Spleen (tissue), 11 donors: ENCODE results near the gene PRORP. TPM values are rescaled to one million over a fixed set of nuclear protein-coding genes. Genes with fewer than 3 reads are reported as not detected.
"Not testable (repeated sequence)": the region's sequence is repeated elsewhere in the genome, so short reads cannot be mapped to it uniquely, and the experiment has no call there.

Experiments used
- DNase-seq: peaks from one replicate; pipeline ENCODE4 v3.0.0-alpha.2; 2020
- H3K27ac ChIP-seq, 8 donors: fragments of 200-600 bp; sonication (generic) in 7 of 8; 1 replicate in 4 of 8; 2 replicates in 4 of 8; pipeline versions ENCODE4 v1.5.0 to v1.8.0; 2016 to 2021; ENCODE audit warnings: inconsistent platforms in 4 of 8, mild to moderate bottlenecking in 4 of 8, moderate library complexity in 1 of 8
- H3K27me3 ChIP-seq, 7 donors: fragments of 200-600 bp; sonication (generic) in 6 of 7; replicated peaks in 1 of 7; 1 replicate in 4 of 7; 2 replicates in 3 of 7; pipeline versions ENCODE4 v1.5.0 to v1.8.0; 2016 to 2021; ENCODE audit warnings: inconsistent platforms in 3 of 7, mild to moderate bottlenecking in 1 of 7
- H3K36me3 ChIP-seq, 6 donors: fragments of 200-600 bp; sonication (generic) in 5 of 6; 1 replicate in 4 of 6; 2 replicates in 2 of 6; pipeline versions ENCODE4 v1.5.0 to v1.8.0; 2016 to 2021; ENCODE audit warnings: inconsistent platforms in 2 of 6
- H3K4me1 ChIP-seq, 6 donors: fragments of 200-600 bp; sonication (generic) in 5 of 6; 1 replicate in 3 of 6; 2 replicates in 3 of 6; pipeline versions ENCODE4 v1.5.0 to v1.8.0; 2016 to 2021; ENCODE audit warnings: inconsistent platforms in 3 of 6
- H3K4me3 ChIP-seq, 8 donors: fragments of 200-600 bp; sonication (generic) in 7 of 8; 1 replicate in 4 of 8; 2 replicates in 4 of 8; pipeline versions ENCODE4 v1.5.0 to v1.8.0; 2016 to 2021; ENCODE audit warnings: inconsistent platforms in 4 of 8, mild to moderate bottlenecking in 4 of 8, moderate library complexity in 2 of 8
- H3K9me3 ChIP-seq, 8 donors: fragments of 200-600 bp; sonication (generic) in 7 of 8; 1 replicate in 4 of 8; 2 replicates in 4 of 8; pipeline versions ENCODE4 v1.5.0 to v1.8.0; 2016 to 2021; ENCODE audit warnings: inconsistent platforms in 4 of 8
- CTCF ChIP-seq, 11 experiments: fragments of 200-600 bp in 7 of 11; fragments of 450-650 bp in 4 of 11; sonication (generic) in 4 of 11; IDR thresholded peaks in 8 of 11; conservative IDR thresholded peaks in 3 of 11; 1 replicate in 7 of 11; 2 replicates in 4 of 11; pipeline versions ENCODE4 v1.4.0 to v1.8.0; 2016 to 2021; ENCODE audit warnings: antibody characterized with exemption in 11 of 11, inconsistent platforms in 4 of 11, mild to moderate bottlenecking in 1 of 11
- POLR2A ChIP-seq, 3 donors: fragments of 450-650 bp; IDR thresholded peaks; one replicate each; pipeline ENCODE4 v1.5.1; 2017; ENCODE audit warnings: antibody characterized with exemption in 3 of 3, mild to moderate bottlenecking in 1 of 3
- POLR2AphosphoS5 ChIP-seq, 3 donors: sonication (generic); formaldehyde crosslinking; IDR thresholded peaks; one replicate each; pipeline ENCODE4 v1.5.1; 2017; ENCODE audit warnings: antibody characterized with exemption in 3 of 3
- WGBS, 5 donors: extraction: QIAGEN DNeasy Blood & Tissue Kit in 3 of 5; methylation state at CpG; one replicate each; pipeline versions ENCODE4 v1.1.5 to v1.1.7; 2013 to 2018; 5-methylcytosine and 5-hydroxymethylcytosine counted together
- intact Hi-C: fragments of 100-400 bp; cut with DNase I; formaldehyde crosslinking; loops from one replicate; pipeline ENCODE4 v1.15.0; 2023; ENCODE audit warnings: low total_unique reads
- polyA plus RNA-seq, 3 donors: library from polyadenylated mRNA; stranded (reverse); fragments of 200-250 nt; gene quantifications; one replicate each; pipeline ENCODE4 v1.2.1, GENCODE V29; 2013
- total RNA-seq, 7 donors: library from RNA; depleted of rRNA in 3 of 7; stranded (reverse); fragments of >200 nt in 3 of 7; fragmentation: NEBNext Ultra II Directional in 4 of 7; extraction: Animal tissue kit (Norgen Biotek cat#: 25700) in 4 of 7; gene quantifications; one replicate each; pipeline versions ENCODE4 v1.1.0 to v1.2.1, GENCODE V29; 2016 to 2021
- donor health status: healthy with polysubstance abuse.
- donor health status: DM: no; HTN: no; CAD: no; lungs with moderate emphysema.
- donor health status: DM: no; HTN: no; CAD: no.
- donor health status: Bipolar disorder and iron deficiency.
- donor health status: healthy.
- donor health status: DM: no; HTN: no; CAD: no.
- donor health status: DM: yes; HTN: yes; CAD: no.

The PRORP gene
- total and polyA plus RNA-seq, 10 donors, result 11.5 to 45.6 (median 23.9) TPM

- WGBS, 5 donors, result 92 to 99% (median 94%) methylated on average over 8 of the region's 8 CpGs
- Histone ChIP-seq H3K27me3 (no peaks in the 10 kb centered on the region), H3K27ac (no peak overlapping the region), H3K4me3 (no peak overlapping the region), H3K36me3 (peaks cover 7 to 100% (median 74%) of the 10 kb centered on the region in 6 donors), H3K4me1 (no peaks in the 10 kb centered on the region), H3K9me3 (no peaks in the 10 kb centered on the region)
- DNase-seq, result no peak
- intact Hi-C loops, result no loop called here
- TF ChIP-seq POLR2AphosphoS5 (IDR thresholded peaks at IDR 0.05) (no peak), POLR2A (IDR thresholded peaks at IDR 0.05) (no peak)
These were observed 38.7 kb upstream of the PRORP start for GRCh38 chr14:35083530-35084150.

DNA sequence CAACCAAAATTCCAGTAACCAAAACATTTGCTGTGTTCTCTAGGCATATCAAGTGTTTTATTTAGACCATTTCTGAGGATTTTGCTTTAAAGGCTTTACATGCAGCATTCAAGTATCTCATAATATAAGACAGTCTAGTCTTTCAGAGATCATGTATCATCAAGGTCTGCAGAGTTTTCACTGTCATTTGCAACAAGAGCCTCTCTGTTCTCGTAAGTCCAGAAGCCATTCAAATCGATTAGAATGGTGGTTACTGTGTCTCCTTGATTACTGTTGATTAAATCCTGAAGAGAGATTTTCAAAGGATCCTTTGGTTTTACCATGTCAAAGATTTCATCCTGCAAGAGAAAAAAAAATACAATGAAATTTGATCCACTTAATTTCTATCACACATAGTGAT lies 36.9 kb upstream of the PRORP start:
- WGBS, 5 donors, result 90 to 95% (median 92%) methylated on average over 2 of the region's 2 CpGs
- DNase-seq, result no peak
- Histone ChIP-seq H3K4me3 (no peak overlapping the region), H3K27ac (no peak overlapping the region), H3K27me3 (no peaks in the 10 kb centered on the region), H3K36me3 (peaks cover 7 to 100% (median 84%) of the 10 kb centered on the region in 6 donors), H3K9me3 (no peaks in the 10 kb centered on the region), H3K4me1 (no peaks in the 10 kb centered on the region)
- intact Hi-C loops, result no loop called here
- TF ChIP-seq POLR2AphosphoS5 (IDR thresholded peaks at IDR 0.05), result no peak
- no peak for TF ChIP-seq POLR2A (IDR thresholded peaks at IDR 0.05)
- TF ChIP-seq CTCF (IDR thresholded peaks at IDR 0.05 in 8 of 11, conservative IDR thresholded peaks at IDR 0.05 in 3 of 11), result no peak

DNA sequence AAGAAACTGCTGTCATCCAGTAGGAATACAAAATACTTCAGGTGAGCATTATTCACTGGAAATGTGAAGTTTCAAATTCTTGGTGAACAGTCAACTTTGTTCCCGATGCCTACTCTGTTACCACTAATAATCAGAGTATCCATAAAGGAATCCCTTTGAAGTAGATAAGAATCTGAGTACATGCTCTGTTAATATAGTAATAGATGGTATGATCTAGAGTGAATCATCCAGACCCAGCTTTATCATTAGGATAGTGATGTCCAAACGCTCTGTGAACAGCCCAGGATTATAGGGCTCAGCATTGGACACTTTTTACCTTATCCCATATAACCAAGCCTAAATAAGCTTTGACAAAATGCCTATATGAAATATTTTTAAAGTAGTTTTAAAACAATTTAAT lies 33.8 kb upstream of the PRORP start:
- no peak for TF ChIP-seq CTCF (IDR thresholded peaks at IDR 0.05 in 8 of 11, conservative IDR thresholded peaks at IDR 0.05 in 3 of 11)
- no peak for TF ChIP-seq POLR2AphosphoS5 (IDR thresholded peaks at IDR 0.05)
- no peak for TF ChIP-seq POLR2A (IDR thresholded peaks at IDR 0.05)
- Histone ChIP-seq H3K27ac (no peak overlapping the region), H3K4me1 (no peaks in the 10 kb centered on the region), H3K9me3 (no peaks in the 10 kb centered on the region), H3K27me3 (no peaks in the 10 kb centered on the region), H3K36me3 (peaks cover 3 to 100% (median 97%) of the 10 kb centered on the region in 6 donors), H3K4me3 (no peak overlapping the region)
- DNase-seq, result no peak
- WGBS, 5 donors, result 91 to 100% (median 97%) methylated on average over 2 of the region's 2 CpGs
- intact Hi-C loops, result no loop called here

GRCh38 chr14:35094645-35095044 lies 27.7 kb upstream of the PRORP start:
- H3K4me1 ChIP-seq, H3K27me3 ChIP-seq, H3K27ac ChIP-seq, DNase-seq, intact Hi-C loops, H3K9me3 ChIP-seq, H3K4me3 ChIP-seq: not testable (repeated sequence)
- 85 to 100% (median 97%) methylated on average over 6 of the region's 6 CpGs for WGBS, 5 donors
- peaks cover 0 to 100% (median 95%) of the 10 kb centered on the region in 6 donors for H3K36me3 ChIP-seq

DNA sequence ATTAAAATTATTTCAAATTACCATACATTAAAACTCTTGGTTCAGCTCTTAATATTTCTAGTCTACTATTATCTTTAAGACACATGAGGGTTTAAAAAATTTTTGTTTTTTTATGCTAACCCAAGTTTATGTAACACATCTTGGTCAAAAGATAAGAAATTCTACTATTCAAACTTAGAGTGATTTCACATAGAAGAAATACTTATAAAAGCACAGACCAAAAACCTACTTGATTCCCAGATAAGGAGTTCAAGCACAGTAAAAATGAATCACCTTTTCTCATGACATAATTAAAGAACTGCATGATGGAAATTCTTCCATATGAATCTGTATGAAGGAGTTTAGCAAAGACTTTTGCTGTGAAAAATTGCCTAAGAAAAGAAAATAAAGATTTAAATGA lies 14.5 kb upstream of the PRORP start:
- peaks cover 0 to 9% (median 3%) of the 10 kb centered on the region in 8 donors for H3K9me3 ChIP-seq
- TF ChIP-seq CTCF (IDR thresholded peaks at IDR 0.05 in 8 of 11, conservative IDR thresholded peaks at IDR 0.05 in 3 of 11) (no peak), POLR2AphosphoS5 (IDR thresholded peaks at IDR 0.05) (no peak), POLR2A (IDR thresholded peaks at IDR 0.05) (no peak)
- H3K36me3 ChIP-seq, result peaks cover 3 to 100% (median 86%) of the 10 kb centered on the region in 6 donors
- intact Hi-C loops, result no loop called here
- no peak overlapping the region for H3K27ac ChIP-seq
- no peaks in the 10 kb centered on the region for H3K27me3 ChIP-seq
- DNase-seq, result no peak
- no peak overlapping the region for H3K4me3 ChIP-seq
- H3K4me1 ChIP-seq, result no peaks in the 10 kb centered on the region
